H1 (cell line): ENCODE data around the gene CYTIP. TPM values are rescaled to one million over a fixed set of nuclear protein-coding genes. Genes with fewer than 3 reads are reported as not detected.

Source experiments
- NANOG ChIP-seq: IDR thresholded peaks from 2 replicates; pipeline ENCODE4 v1.6.1; 2011; ENCODE audit warnings: low read length, low read depth, mild to moderate bottlenecking, inconsistent platforms; ENCODE audit not compliant: insufficient read depth, poor library complexity, severe bottlenecking
- SAP30 ChIP-seq: fragments of 300-600 bp; sonication (generic); IDR thresholded peaks from 2 replicates; pipeline ENCODE4 v1.7.1; 2012; ENCODE audit warnings: low read length, moderate library complexity, mild to moderate bottlenecking, inconsistent platforms; ENCODE audit not compliant: insufficient read depth, insufficient replicate concordance
- SUZ12 ChIP-seq: fragments of 200-600 bp; sonication (generic); IDR thresholded peaks from 2 replicates; pipeline ENCODE4 v1.6.1; 2012; ENCODE audit warnings: mild to moderate bottlenecking, inconsistent platforms, low read length, moderate library complexity, mixed read lengths
- polyA plus RNA-seq, 7 experiments: library from polyadenylated mRNA; depleted of rRNA in 3 of 7; stranded (reverse) in 5 of 7; unstranded in 2 of 7; fragments of >200 nt in 5 of 7; fragments of 200-250 nt in 2 of 7; gene quantifications; 1 replicate in 5 of 7; 2 replicates in 1 of 7; 4 replicates in 1 of 7; pipeline versions ENCODE4 v1.2.1 to v1.2.3, GENCODE V29; 2011 to 2013; ENCODE audit warnings: missing spikeins in 2 of 7, mixed read lengths in 2 of 7
- total RNA-seq: library from RNA; stranded (reverse); fragmentation: NEBNext Ultra II Directional; extraction: Animal tissue kit (Norgen Biotek cat#: 25700); gene quantifications from 2 replicates; pipeline ENCODE4 v1.2.1, GENCODE V29; 2021

Gene CYTIP
- total and polyA plus RNA-seq, 2 of the 8 experiments (the other 6 are each of a cell fraction or from before 2014, with no cell fraction given): 0.12 TPM; not detected in 1

DNA sequence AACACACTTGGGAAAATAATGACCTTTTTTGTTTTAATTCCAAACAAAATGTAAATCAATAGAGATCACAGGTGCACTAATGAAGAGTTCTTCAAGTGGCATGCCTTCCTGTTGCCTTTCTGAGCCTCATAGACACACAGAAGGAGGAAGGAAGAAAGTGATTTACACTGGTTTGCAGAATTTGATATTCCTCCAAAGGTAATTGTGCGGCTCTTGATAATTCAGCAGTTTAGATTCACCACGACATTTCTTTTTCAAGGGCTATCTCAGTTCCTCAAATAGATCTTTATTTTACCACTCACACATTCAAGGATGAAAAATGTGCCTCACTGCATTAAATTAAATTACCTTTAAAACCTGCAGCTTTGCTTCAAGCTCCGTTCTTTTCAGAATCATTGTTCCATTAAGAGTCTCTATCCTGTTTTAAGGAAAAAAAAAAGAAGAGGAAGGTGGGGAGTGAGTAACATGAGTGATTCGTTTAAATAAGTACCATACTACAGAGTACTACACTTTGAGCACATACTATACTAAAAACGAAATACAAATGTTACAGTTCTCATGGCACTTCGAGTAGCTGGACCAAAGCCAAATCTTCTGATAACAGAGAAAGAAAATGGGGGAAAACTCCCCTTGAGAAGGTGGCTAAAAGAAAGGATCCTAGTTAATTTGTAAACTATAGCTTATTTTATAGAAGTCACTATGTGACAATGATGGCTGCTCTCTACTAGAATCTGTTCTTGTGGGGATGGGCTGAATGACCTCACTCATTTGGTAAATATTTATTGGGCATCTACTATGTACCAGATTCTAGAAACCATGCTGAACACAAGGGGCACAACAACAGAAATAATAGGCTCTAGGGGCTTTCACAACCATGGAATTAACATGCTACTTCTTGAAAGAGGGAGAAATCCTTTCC lies 16.6 kb downstream of the CYTIP start (continued):
- TF ChIP-seq NANOG: no peak
- TF ChIP-seq SUZ12: no peak
- no peak for TF ChIP-seq SAP30
